GM18511 (cell line): ENCODE measurements around the gene ANTXR1.

ENCODE experiments used
- ATAC-seq: cut with Tn5 transposase; IDR thresholded peaks from one replicate; pipeline ENCODE4 v1.9.1; 2021; ENCODE audit warnings: mild to moderate bottlenecking, moderate library complexity; ENCODE audit not compliant: unreplicated experiment

Gene ANTXR1

DNA sequence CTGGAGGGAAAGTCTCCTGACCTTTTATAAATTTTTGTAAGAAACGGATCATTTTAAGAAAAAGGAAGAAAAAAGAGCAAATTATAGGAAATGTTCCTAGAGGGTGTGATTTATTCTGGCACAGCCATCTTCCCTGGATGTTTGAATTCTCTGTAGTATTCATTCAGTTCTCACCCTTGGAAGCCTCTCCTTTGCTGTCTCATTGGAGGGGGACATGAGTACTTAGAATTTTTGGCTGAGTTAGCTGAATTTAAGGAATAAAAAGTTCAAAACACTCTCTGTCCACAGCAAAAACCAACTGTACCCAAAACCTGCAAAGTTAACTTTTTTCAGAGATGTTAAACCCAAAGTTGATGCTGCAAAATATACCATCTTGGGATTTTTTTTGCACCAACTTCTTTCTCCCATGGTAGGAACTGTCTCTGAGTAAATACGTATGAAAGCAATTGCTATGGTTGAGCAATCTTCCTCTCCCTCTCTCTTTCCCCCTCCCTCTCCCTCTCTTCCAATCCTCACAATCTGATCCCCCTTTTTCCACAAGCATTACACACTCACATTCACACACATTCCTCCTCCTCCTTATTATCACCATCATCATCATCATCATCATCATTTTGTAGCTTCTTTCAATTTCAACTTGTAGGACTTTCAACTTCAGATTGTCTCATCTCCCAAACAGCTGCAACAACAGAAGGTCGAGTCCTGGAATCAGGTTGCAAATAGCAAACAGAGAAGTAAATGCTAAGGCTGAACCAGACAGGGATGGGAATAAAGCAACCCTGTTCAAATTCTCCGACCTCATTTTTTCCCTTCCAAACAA lies 190.4 kb downstream of the ANTXR1 start:
- no peak for ATAC-seq

DNA sequence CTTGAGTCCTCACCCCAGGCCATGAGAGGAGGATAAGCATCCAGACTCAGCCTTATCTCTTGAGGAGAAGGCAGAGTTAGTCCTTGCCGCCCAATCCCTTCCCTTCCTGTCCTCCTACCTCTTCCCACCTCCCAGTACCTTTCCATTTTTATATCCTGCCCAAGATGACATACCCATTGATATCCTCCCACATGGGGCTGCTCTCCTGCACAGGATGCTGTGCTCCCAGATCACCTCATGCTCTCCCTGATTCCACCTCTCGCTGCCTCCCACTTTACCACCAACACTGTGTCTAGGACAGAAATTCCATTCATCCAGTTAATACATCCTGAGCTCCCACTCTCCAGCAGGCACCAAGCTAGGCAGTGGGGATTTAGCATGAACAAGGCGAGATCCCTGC lies 191.7 kb downstream of the ANTXR1 start:
- ATAC-seq: no peak

DNA sequence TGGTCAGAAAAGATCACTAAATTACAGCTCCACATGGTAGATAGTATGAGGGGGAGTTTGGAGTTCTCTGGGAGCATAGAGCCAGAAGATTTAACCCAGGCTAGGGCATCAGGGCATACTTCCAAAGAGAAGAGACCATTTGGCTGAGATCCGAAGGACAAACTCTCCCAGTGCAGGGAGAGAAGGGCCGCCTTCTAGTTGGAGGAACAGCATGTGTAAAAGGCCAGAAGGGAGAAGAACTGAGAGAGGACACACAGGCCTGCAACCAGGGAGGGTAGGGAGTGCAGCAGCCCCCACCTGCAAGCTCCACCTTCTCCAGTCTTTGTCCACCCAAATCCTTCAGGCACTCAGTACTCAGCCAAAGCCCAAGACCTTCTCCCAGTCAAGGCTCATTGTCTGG lies 192.1 kb downstream of the ANTXR1 start:
- ATAC-seq: no peak

DNA sequence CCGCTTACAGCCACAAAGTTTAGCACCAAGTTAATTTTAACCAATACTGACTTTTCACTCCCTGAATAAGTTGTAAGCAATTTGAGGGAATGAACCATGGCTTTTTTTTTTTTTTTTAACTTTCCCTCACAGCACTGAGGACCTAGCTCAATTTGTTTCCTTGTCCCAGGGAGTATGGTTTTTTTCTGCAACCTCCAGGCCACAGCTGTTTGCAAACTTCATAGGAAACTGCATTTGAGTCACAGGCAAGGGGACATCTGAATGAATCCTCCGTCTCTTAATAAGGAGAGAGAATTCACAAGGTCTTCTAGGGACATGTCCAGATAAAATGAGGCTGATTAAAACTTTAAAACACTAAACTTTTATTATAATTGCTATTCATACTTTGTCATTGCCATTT lies 192.5 kb downstream of the ANTXR1 start:
- ATAC-seq: no peak

DNA sequence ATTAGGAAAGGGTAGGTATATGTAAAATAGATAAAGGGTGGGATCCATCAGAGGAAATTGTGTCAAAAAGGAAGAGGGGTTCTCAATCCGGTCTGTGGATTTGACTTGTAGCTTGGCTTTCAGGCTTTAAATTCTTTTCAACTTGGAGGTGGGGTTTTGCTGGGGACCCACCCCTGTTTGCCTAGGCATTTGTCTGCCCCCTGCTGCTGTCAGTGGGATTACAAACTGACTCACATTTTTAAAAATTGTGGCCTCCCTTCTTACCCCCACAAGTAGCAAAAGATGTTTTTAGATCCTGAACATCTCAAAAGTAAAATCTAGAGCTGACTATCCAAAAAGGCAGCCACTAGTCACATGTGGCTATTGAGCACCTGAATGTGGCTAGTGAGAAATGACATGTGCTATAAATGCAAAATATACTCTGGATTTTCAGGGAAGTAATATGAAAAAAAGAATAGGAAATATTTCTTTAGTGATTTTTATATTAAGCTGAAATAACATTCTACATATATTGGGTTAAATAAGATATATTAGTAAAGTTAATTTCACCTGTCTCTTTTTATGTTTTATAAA lies 195.1 kb downstream of the ANTXR1 start:
- no peak for ATAC-seq

DNA sequence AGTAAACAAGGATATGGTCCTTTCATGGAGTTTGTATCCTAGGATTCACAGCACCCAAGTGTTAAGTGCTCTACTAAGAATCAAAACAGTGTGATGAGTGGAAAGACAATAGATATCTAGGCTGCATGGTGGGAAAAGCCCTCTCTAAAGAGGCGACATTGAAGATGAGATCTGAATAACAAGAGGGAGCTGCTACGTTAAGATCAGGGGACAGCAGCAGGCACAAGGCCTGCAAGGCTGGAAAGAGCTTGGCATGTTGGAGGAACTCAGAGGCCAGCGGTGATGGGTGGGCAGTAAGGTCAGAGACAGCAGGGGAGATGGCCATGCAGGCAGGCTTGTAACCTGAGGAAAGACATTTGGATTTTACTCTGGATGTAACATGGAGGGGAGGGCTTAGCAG lies 196.5 kb downstream of the ANTXR1 start:
- ATAC-seq: no peak

DNA sequence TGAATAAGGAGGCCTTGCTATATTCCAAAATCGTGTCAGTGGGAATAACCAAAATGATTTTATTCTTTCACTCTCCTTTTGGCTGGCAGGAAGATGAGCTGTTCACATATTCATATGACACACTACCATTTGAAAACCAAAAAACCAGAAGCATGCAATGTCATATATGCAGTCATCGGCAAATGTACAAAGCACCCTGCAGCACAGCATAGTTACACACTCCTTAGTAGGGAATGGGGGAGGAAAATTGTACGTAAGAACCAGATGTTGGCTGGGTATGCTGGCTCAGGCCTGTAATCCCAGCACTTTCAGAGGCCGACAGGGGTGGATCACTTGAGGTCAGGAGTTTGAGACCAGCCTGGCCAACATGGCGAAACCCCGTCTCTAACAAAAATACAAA lies 197.4 kb downstream of the ANTXR1 start:
- ATAC-seq: no peak

DNA sequence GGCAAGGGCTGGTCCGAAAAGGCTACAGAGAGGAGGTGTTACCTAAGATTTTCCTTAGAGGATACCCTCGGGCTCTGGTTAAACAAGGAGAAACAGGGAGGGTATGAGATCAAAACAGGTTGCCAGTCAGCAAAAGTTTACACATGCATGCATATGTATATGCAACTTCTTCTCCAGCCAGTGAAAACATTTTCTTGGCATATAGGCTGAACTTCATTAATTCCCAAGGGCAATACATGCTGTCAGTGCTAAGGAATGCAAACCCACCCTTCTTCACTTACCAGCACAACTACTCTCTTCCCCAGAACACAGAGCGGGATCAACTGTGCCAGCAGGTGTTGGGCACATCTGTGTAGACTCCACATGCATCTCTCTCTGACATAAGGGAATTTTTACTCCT lies 198.1 kb downstream of the ANTXR1 start:
- ATAC-seq: no peak

DNA sequence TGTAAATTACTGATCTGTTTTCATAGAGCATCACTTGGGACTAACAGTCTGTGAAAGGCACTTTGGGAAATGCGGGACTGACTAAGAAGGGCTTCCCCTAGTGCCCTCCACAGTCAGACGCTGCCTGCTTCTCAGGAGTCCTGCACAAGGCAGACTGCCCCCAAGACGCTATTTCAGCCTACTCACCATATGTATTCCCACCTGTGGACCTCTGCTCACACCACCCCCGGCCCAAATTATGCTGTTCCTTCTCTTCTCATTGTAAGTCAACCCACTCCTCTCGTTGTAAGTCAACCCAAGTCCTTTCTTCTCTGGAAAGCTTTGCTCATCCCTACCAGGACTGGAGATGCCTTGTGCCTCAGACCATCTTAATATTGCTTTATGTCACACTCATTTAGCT lies 198.7 kb downstream of the ANTXR1 start:
- ATAC-seq: no peak

DNA sequence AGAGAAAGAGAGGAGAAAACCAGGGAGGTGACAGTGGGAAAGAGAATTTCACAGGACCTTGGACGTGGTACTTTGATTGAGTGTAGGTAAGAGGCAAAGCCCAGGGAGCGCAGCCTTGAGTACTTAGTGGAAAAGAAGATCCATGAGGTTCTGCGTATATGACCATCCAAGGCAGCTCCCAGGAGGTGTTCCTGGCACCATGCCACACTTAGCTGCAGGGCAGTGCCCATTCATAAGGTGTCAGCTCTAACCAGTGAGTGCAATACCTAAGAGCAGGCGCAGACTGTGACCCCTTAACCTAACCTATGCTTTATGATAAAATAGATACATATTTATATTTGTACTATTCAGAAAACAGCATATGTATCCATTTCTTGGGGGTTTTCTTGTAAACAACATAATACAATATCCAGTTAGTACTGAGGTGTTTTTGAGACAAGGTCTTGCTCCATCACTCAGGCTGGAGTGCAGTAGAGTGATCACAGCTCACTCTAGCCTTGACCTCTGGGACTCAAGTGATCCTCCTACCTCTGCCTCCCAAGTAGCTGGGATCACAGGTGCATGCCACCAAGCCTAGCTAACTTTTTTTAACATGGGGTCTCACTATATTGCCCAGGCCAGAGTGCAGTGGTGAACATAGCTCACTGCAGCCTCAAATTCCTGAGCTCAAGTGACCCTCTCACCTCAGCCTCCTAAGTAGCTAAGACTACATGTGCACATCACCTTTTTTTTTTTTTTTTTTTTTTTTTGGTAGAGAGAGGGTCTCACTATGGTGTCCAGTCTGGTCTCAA lies 199.5 kb downstream of the ANTXR1 start:
- no peak for ATAC-seq

DNA sequence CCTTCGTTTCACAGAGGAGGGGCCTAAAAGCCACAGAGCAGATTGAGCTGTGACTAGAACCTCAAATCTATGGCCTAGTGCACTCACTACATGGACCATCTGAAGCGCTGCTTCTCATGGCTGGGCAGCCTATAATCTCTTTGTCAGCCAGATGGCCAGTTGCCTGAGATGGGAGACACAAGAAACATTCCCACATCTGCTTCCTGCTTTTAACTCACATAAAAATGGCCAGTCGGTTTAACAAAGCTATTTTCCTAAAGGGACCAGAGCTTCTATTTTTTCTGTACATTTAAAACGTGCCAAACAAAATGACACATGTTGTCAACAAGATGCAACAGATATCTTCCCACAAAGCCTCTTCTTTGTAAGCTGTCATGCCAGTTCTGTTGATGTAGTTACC lies 200.2 kb downstream of the ANTXR1 start:
- ATAC-seq: no peak

DNA sequence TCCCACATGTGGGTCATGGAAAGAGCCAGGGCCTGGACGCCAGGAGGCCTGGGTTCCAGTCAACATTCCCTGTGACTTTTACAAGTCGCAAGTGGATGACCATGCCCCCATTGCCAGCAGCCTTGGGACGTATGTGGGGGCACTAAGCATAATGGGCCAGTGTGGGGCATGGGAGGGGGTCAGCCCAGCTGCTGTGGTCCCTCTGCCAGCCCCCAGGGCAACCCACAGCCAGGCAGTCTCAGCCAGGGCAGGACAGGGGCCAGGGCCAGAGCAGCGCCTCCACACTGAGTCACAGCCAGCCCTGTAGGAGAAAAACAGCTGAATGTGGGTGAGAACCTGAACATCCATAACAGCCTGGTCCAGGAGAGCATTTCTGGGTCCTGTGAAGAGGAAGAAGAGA lies 200.8 kb downstream of the ANTXR1 start:
- no peak for ATAC-seq

DNA sequence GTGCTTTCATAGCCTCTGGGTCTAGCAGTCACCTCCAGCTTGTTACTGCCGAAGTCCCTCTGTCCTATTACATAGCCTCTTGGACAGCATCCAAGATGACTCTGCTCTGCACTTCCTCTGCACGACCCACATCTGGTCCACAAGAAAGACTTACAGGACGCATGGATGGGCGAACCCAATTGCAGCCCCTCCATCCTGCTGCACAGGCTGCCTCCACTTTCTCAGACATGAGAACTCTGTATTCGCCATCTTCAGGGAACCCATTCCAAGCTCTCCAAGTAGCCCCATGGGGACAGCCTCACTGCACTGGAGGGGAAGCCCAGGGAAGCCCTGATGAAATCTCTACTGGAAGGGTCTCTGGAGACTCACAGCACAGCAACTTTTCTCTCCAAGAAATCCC lies 201.9 kb downstream of the ANTXR1 start:
- no peak for ATAC-seq

DNA sequence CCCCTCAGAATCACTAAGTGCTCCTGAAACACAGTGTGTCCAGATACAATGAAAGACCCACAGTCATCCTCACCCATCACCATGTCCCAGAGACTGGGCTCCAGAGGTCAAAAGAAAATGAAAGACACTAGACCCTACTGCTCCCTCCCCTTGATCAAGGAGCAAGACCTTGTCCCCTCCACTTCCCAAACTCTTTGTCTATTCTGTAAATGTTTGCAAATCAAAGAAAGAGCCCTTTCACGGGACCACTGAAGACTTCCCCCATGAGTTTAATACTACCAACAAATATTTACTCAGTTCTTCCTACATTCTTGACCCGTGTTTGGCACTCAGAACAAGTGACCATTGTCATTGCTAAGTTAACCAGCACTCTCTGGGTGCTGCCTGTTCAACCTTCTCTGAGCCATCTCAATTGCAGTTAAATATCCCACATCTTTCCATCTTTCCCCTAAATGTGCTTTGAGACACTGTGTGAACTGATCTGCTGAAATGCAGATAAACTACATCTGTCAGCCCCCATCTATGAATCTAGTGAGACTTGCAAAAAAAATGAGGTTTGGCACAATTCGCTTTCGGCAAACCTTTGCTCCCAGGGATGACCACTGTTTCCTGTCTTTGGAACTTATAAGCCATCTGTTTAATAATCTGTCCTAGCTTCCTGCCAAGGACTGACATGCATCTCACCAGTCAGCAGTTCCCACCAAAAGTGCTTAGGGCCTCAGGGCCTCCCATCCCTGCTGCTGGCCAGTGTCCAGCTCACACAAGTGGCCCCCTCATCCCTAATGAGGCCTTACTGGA lies 203.8 kb downstream of the ANTXR1 start:
- no peak for ATAC-seq

DNA sequence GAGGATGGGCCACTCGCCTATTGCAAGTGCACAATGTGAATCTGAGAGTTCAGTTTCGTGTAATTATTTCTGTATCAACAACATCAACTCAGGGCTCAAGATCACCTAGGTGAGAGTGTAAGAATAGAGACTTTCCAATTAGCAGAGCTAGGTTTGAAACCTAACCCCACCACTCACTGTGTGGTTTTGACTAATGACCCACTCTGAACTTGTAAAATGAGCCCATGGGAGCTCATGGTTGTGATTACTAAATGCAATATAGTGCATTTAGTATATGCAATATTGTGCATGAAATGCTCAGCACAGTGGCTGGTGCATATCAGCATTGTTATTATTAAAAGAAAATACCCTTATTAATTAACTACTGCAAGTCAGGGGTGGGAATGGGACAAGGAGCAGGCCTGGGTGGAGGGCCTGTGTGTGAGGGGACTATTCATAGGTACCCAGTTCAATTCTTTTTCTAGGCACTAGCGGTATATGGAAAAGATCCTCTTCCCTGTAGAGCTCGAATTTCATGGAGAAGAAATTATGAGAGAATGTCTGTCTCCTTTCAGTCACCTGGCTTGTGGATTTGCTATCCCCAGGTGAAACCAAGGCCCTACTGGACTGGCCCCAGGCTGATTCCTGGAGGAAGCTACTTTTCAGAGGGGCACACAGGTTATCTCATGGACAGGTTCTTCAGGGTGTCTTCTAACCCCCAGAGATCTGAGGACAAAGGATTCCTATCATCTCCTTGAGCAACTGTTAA lies 204.5 kb downstream of the ANTXR1 start:
- no peak for ATAC-seq

DNA sequence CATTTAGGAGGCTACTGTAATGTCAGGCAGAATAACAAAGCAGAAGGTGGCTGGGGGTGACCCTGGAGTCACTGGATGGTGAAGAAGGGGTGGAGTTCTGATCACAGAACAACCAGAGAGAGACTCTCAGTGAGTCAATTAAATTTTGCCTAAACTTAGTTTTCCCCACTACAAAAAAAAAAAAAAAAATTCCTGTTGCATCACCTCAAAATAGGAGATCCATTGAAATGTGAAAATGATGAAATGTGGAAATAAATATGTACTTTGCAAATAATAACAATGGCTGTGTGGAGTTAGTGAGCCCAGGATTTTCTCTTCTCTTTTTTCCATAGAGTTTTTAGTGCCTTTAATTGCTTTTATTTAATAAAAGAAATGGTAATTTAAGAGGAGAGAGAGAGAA lies 208.5 kb downstream of the ANTXR1 start:
- ATAC-seq: no peak

DNA sequence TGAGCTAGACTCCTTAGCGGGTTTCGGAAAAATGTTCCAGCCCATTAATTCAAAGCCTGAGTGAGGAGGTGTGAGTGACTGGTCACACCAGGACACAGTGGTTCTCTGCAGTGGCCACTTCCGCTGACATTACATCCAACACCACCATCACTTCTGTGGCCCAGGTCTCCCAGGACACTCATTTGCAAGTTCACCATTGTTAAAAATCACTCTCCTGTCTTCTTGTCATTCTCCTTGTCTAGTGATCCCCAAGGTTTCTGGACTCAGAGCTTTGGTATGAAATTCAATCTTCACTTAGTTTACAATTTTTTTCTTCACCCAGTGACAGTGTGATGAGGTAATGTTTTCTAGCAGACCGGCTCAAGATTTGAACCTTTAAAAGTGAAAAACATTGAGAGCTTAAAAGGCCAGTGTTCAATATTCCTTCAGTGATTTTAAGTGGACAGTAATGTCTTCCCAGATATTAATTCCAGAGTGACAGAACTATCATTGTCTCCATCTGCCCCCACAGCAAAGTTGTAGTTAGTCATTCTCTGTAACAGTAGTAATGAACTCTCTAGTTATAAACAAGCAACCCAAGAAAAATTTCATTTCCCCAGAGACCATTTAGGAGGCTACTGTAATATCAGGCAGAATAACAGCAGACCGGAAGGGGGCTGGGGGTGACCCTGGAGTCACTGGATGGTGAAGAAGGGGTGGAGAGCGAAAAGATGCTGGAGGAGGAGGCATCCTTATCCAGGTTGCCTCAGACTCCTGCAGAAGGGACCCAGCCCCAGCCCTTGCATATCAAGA lies 209.2 kb downstream of the ANTXR1 start:
- ATAC-seq: no peak

DNA sequence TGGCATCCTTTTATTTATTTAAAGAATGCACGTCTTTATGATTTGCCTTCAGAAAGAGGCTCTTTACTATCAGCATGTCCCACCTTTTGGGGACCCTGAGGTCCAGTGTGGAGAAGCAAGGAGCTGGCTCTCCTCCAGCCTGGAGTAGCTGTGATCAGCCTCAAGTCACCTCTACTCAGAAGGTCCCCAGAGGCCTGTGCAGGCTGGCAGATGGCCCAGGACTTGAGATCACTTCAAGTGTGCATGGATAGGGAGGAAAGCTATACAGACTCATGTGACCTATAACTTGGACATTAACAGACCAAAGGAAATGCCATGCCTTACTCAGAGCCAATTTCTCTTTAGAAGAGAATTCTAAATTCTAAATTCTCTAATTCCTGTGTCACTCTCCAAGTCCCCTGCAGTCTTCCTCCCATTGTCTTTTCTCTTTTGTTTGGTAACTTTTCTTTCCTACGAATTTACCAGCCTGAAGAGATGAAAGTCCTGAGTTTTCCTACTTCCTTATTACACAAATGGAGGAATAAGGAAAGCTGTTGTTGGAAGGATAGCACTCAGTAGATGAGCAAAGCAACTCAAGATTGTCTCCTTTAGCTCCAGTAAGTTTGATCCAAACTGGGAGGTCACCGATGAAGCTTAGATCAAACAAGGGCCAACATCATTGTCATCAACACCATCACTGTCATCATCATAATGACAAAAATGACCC lies 210.1 kb downstream of the ANTXR1 start:
- ATAC-seq: no peak
